Muscle layer of duodenum (tissue), 2 donors: ENCODE results near the gene NATD1.

Source experiments
- H3K27ac ChIP-seq: one replicate; pipeline ENCODE4 v1.7.0; 2013; ENCODE audit warnings: mild to moderate bottlenecking, low read length
- H3K27me3 ChIP-seq: one replicate; pipeline ENCODE4 v1.7.0; 2013; ENCODE audit warnings: low read depth, mild to moderate bottlenecking, control low read depth, low read length
- H3K36me3 ChIP-seq, 2 donors: one replicate each; pipeline ENCODE4 v1.7.0; 2013; ENCODE audit warnings: low read length in 2 of 2, control low read depth in 1 of 2, mild to moderate bottlenecking in 1 of 2; ENCODE audit not compliant: insufficient read depth in 2 of 2, control insufficient read depth in 1 of 2
- H3K4me1 ChIP-seq, 2 donors: one replicate each; pipeline ENCODE4 v1.7.0; 2013; ENCODE audit warnings: low read length in 2 of 2, mild to moderate bottlenecking in 2 of 2, control low read depth in 1 of 2, moderate library complexity in 1 of 2; ENCODE audit not compliant: insufficient read depth in 2 of 2, control insufficient read depth in 1 of 2
- H3K4me3 ChIP-seq, 2 donors: one replicate each; pipeline ENCODE4 v1.7.0; 2013; ENCODE audit warnings: low read length in 2 of 2, low read depth in 1 of 2, mild to moderate bottlenecking in 1 of 2
- H3K9me3 ChIP-seq, 2 donors: one replicate each; pipeline ENCODE4 v1.7.0; 2013; ENCODE audit warnings: low read length in 2 of 2, control low read depth in 1 of 2, mild to moderate bottlenecking in 1 of 2; ENCODE audit not compliant: control insufficient read depth in 1 of 2
- donor health status: healthy.

The NATD1 gene

DNA sequence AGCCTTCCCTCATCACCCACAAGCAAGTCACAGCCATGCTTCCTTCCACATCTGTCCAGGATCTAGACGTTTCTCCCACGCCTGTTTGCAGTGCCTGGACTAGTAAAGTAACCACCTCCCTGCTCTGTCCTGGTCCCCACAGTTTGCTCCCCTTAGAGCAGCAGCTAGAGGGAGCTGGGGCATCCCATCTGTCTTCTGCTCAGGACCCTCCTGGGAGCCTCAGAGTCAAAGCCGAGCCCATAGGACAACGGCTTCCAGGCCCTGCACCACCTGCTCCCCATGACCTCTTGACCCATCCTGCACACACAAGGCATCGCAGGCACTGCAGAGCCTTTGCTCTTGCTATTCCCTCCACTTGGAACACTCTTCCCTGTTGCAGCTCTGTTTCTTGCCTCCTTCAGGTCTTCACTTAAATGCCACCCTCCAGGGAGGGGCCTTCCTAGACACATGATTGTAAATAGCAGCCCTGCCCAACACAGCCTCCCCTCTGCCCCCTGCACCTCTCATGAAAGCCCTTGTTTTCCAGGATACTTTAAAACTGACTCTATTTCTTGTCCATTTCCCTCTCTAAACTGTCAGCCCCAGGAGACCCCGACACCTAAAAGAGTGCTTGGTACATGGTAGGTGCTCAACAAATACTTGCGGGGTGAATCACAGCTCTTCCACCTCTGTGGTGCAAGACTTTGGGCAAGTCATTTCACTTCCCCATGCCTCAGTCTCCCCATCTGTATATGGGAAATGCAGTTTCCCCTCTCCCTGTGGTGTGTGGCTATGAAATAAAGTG, 3.1 kb downstream of the NATD1 start:
- H3K9me3 ChIP-seq: no peaks in the 10 kb centered on the region
- H3K4me3 ChIP-seq: no peak overlapping the region
- H3K4me1 ChIP-seq: peaks cover 5 to 19% of the 10 kb centered on the region in 2 donors
- H3K27me3 ChIP-seq: no peaks in the 10 kb centered on the region
- H3K27ac ChIP-seq: no peak overlapping the region
- no peaks in the 10 kb centered on the region for H3K36me3 ChIP-seq

DNA sequence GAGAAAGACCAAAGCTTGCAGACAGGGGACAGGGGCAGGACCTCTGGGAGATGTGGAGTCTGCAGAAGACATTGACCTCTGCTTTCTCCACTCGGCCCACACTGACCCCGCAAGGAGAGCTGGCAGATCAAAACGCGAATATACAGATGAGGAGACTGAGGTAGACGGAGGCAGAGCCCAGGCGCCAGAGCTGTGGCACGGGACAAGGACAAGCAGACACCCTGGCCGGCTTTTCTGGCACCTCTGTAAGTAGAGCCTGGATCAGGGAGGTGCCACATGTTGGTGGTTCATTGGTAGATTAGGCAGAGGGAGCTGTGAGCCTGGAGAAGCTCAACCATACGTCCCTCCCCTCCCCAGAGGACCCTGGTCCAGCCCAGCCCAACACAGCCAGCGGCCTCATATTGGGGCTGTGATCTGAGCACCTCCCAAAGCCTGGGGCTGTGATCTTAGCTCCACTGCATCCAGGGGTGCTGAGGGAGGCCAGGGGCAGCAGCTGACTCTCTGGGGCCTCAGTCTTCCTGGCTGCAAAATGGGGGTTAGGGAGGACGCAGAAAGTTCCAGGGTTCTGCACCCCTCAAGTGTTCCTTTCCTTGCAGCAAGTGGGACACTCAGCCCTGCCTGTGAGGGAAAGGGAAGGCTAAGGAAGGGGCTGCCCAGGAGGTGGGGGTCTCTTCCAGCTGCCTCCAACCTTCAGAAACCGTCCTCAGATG, 4.0 kb downstream of the NATD1 start:
- Histone ChIP-seq H3K4me3 (no peak overlapping the region), H3K9me3 (no peaks in the 10 kb centered on the region), H3K4me1 (peaks cover 5 to 19% of the 10 kb centered on the region in 2 donors), H3K36me3 (no peaks in the 10 kb centered on the region), H3K27ac (no peak overlapping the region), H3K27me3 (no peaks in the 10 kb centered on the region)

DNA sequence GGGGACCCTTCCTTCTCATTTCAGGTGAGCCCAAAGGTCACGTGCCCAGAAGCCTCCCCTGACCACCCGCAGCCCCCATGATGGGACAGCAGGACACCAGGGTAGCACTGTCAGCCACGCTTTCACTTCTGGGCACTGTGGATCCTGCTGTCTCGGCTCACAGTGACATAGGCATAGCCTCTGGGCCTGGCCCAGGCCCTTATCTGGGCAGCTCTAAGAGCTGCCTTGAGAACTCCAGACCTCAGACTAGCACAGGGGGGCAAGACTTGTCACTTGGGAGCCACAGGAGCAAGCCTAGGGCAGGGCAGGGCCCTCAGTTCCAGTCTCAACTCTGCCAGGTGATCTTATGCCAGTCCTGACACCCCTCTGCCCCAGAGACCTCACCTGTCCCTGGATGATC, 4.7 kb downstream of the NATD1 start:
- no peaks in the 10 kb centered on the region for H3K36me3 ChIP-seq
- no peaks in the 10 kb centered on the region for H3K9me3 ChIP-seq
- no peak overlapping the region for H3K4me3 ChIP-seq
- no peaks in the 10 kb centered on the region for H3K27me3 ChIP-seq
- peaks cover under 1 to 19% of the 10 kb centered on the region in 2 donors for H3K4me1 ChIP-seq
- no peak overlapping the region for H3K27ac ChIP-seq

DNA sequence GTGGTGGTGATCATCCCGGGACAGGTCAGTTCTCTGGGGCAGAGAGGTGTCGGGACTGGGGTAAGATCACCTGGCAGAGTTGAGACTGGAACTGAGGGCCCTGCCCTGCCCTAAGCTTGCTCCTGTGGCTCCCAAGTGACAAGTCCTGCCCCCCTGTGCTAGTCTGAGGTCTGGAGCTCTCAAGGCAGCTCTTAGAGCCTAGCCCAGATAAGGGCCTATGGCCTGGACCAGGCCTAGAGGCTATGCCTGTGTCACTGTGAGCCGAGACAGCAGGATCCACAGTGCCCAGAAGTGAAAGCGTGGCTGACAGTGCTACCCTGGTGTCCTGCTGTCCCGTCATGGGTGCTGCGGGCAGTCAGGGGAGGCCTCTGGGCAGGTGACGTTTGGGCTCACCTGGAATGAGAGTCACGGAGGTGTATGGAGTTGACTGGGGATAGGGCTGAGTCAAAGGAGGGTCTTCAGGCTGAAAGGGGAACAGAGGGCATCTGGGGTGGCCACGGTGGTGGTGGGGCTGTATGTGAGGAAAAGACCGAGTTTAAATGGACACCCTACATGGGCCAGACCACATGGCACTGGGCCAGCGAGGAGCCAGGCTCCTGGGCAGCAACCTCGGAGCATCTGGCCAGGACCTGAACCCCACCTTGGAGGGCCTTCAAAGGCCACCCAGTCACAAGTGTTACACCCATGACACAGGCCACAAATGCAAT, 5.5 kb downstream of the NATD1 start:
- Histone ChIP-seq H3K36me3 (peaks cover 0 to 4% of the 10 kb centered on the region in 2 donors), H3K4me1 (peaks cover 0 to 19% of the 10 kb centered on the region in 2 donors), H3K9me3 (no peaks in the 10 kb centered on the region), H3K4me3 (no peak overlapping the region), H3K27ac (no peak overlapping the region), H3K27me3 (no peaks in the 10 kb centered on the region)

DNA sequence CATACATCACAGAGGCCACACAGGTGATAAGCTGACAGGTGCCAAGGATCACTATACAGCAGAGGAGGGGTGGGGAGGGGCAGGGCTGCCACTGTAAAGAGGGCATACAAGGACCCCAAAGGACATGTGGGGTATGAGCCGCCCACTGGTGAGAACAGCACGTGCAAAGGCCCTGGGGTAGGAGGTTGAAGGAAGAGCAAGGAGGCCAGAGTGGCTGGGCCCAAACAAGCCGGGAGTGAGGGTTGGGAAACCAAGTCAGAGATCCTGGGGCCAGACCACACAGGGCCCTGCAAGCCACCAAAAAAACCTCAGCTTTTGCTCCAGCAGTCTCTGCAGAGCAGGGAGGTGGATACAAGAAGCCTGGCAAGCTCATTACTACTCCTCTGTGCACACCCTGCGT, 6.5 kb downstream of the NATD1 start:
- H3K4me1 ChIP-seq: peaks cover 0 to 9% of the 10 kb centered on the region in 2 donors
- H3K36me3 ChIP-seq: peaks cover 0 to 10% of the 10 kb centered on the region in 2 donors
- no peak overlapping the region for H3K4me3 ChIP-seq
- no peak overlapping the region for H3K27ac ChIP-seq
- H3K9me3 ChIP-seq: no peaks in the 10 kb centered on the region
- H3K27me3 ChIP-seq: no peaks in the 10 kb centered on the region

DNA sequence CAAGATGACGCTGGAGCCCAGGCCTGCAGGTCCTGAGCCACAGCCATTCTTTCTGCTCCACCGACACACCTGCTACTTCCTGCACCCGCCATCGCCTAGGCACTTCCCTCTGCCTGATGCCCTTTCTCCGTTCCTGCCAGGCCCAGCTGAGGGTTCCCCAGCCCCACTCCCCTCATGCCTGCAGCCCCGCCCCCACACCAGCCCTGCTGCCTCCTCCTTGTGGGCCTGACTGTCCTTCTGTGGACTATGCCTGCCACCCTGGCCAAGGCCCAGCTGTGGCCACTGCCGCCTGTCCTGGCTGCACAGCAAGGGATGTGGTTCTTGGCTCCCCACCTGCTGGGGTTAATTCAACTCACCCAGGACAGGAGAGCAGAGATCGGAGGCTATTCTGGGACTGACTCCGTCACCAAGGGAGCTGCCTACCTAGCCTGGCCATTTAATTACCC, 7.5 kb downstream of the NATD1 start:
- Histone ChIP-seq H3K4me1 (no peaks in the 10 kb centered on the region), H3K4me3 (no peak overlapping the region), H3K27ac (no peak overlapping the region), H3K27me3 (no peaks in the 10 kb centered on the region), H3K36me3 (peaks cover 0 to 12% of the 10 kb centered on the region in 2 donors), H3K9me3 (no peaks in the 10 kb centered on the region)

DNA sequence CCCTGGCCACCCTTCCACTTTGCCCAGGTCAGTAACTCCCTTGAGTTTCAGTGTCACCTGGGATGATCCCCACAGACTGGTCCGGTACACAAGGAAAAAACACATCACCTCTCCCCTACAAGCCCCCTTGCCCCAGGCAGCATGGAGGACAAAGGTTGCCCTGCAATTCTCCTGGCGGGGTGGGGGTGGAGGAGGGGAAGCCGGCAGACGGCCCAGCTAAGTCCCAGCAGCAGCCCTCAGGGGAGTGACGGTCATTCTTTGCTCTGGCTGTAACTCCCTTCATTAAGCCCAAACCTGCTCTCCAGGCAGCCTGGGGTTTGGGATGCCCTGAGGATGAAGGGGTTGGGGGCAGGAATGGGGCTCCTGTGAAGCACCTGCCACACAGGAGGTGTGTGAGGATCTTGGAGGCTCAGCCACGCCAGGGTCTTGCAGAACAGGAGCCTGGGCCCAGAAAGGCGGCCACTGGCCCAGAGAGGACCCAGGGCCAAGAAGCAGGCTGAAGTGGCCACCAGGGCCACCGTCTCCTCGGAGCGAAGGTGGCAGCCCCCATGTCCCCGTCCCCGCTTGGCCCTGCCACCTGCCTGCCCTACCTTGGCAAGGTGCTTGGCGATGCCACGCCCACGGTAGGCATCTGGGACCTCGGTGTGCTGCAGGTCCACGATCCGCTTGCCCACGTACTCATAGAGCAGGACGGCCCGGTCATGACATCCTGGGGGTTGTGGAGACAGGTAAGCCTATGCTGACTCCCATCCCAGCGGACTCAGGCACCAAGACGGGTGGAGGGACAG, 9.5 kb downstream of the NATD1 start:
- Histone ChIP-seq H3K36me3 (peaks cover 0 to 12% of the 10 kb centered on the region in 2 donors), H3K4me3 (no peak overlapping the region), H3K27me3 (no peaks in the 10 kb centered on the region), H3K9me3 (no peaks in the 10 kb centered on the region), H3K27ac (no peak overlapping the region), H3K4me1 (no peaks in the 10 kb centered on the region)

DNA sequence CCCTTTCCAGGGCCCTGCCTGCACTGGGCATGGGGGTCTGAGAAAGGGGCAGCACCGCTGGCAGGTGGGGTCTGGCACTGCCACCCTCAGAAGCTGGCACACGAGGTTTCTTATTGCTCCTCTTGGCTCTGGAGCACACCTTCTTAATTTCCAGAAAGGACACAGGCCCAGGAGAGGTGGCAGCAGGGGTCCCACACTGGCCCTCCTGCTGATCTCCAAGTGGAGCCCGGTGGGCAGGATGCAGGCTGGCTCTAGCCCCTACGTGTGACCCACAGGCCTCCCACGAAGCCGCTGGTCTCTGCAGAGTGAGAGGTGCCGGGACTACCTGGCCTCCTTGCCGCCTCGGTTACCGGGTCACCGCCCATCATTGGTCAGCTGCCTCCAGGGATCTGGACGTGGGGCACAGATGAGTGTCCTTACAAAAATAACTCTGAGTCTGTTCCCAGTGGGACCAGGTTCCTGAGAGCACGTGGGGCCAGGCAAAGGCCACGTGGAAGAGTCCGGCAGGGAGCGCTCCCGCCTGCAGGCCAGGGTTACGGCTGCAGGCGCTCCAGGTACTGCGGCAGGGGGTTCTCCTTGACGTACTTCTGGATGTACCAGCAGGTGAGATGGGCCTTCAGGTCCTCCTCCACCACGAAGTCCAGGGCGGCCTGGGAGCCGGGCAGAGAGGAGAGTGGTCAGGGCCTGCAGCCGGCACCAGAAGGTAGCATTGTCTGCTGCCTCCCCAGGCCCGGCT, 10.3 kb downstream of the NATD1 start:
- H3K27ac ChIP-seq: no peak overlapping the region
- peaks cover 0 to 12% of the 10 kb centered on the region in 2 donors for H3K36me3 ChIP-seq
- H3K9me3 ChIP-seq: no peaks in the 10 kb centered on the region
- no peak overlapping the region for H3K4me3 ChIP-seq
- no peaks in the 10 kb centered on the region for H3K27me3 ChIP-seq
- H3K4me1 ChIP-seq: no peaks in the 10 kb centered on the region

DNA sequence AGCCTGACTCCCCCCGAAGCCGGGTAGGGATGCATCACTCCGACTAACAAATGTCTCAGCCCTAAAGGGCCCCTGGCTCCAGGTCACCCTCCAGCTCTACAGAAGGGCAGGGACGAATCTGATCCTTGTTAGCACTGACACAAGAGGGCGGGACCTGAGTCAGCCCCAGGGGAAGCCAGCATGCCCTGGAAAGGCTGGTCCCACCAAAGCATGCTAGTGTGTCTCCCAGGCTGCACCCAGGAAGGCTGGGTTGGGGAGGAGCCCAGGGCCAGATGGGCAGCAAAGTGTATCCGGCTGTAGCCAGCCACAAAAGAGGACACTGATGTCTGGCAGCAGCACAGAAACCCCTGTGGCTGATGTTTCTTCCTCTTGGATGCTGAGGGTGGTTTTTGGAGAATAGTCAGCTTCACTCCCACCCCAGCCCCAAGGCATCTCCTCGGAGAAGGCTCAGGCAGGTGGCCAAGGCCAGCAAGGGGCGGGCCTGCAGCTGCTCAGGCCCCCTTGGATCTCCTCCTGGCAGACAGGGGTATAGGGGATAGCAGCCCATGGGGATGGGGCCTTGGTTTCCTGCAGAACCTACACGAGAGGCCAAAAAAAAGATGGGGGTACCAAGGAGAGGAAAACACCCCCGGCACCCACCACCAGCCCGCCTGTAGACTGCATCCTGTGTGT, 11.0 kb downstream of the NATD1 start:
- Histone ChIP-seq H3K27me3 (no peaks in the 10 kb centered on the region), H3K36me3 (peaks cover 0 to 12% of the 10 kb centered on the region in 2 donors), H3K9me3 (no peaks in the 10 kb centered on the region), H3K4me3 (no peak overlapping the region), H3K4me1 (no peaks in the 10 kb centered on the region), H3K27ac (no peak overlapping the region)

DNA sequence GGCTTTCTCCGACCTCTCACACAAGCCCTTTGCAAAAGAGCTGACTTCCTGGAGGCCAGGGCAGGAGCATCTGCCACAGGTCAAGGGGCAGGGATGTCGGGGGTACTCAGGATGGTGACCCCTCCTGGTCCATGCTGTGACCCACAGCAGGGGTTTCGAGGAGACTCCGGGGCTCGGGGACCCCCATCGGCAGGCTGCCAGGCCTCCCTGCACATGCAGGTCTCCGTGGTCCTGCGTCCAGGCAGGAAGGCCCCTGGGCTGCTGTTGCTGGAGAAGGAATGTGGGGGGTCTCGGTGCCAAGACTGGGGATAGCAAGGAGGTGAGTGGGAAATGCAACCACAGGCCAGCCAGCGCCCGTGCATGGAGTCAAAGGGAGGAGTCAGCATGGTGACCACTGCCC, 11.6 kb downstream of the NATD1 start:
- Histone ChIP-seq H3K4me1 (no peaks in the 10 kb centered on the region), H3K27ac (no peak overlapping the region), H3K27me3 (no peaks in the 10 kb centered on the region), H3K9me3 (no peaks in the 10 kb centered on the region), H3K4me3 (no peak overlapping the region), H3K36me3 (peaks cover 0 to 12% of the 10 kb centered on the region in 2 donors)
